HG03575 (cell line): ENCODE data around the gene SPOCK2.
"Not testable (repeated sequence)": the region's sequence is repeated elsewhere in the genome, so short reads cannot be mapped to it uniquely, and the experiment has no call there.

Experiments
- ATAC-seq: cut with Tn5 transposase; IDR thresholded peaks from one replicate; pipeline ENCODE4 v1.9.1; 2021; ENCODE audit not compliant: unreplicated experiment, insufficient number of reproducible peaks, low FRiP score; ENCODE audit errors: extremely low read depth

SPOCK2 gene

GRCh38 chr10:72043016-72043834 is 45.1 kb downstream of the SPOCK2 start:
- no peak for ATAC-seq

- no peak for ATAC-seq
Observed at GRCh38 chr10:72041491-72041890, 46.9 kb downstream of the SPOCK2 start.

- ATAC-seq, result no peak
Observed at GRCh38 chr10:72039377-72039776, 49.0 kb downstream of the SPOCK2 start.

- ATAC-seq, result no peak
Observed at GRCh38 chr10:72038458-72039001, 49.8 kb downstream of the SPOCK2 start.

GRCh38 chr10:72037811-72038210 is 50.5 kb downstream of the SPOCK2 start:
- ATAC-seq, result no peak

GRCh38 chr10:72037266-72037665 is 51.1 kb downstream of the SPOCK2 start:
- no peak for ATAC-seq

GRCh38 chr10:72035252-72035887 is 53.0 kb downstream of the SPOCK2 start:
- no peak for ATAC-seq

GRCh38 chr10:72034761-72035160 is 53.6 kb downstream of the SPOCK2 start:
- no peak for ATAC-seq

GRCh38 chr10:72034040-72034499 is 54.3 kb downstream of the SPOCK2 start:
- ATAC-seq, result no peak

- ATAC-seq, result not testable (repeated sequence)
Observed at GRCh38 chr10:72032409-72033162, 55.8 kb downstream of the SPOCK2 start.

GRCh38 chr10:72031706-72032105 is 56.6 kb downstream of the SPOCK2 start:
- no peak for ATAC-seq

- ATAC-seq, result no peak
Observed at GRCh38 chr10:72030762-72031543, 57.4 kb downstream of the SPOCK2 start.

GRCh38 chr10:72029414-72029813 is 58.9 kb downstream of the SPOCK2 start:
- no peak for ATAC-seq

- no peak for ATAC-seq
Observed at GRCh38 chr10:72027498-72027897, 60.9 kb downstream of the SPOCK2 start.

- ATAC-seq, result no peak
Observed at GRCh38 chr10:72026278-72027111, 61.9 kb downstream of the SPOCK2 start.

GRCh38 chr10:72025832-72026231 is 62.5 kb downstream of the SPOCK2 start:
- no peak for ATAC-seq

GRCh38 chr10:72025400-72025799 is 63.0 kb downstream of the SPOCK2 start:
- no peak for ATAC-seq

- no peak for ATAC-seq
Observed at GRCh38 chr10:72024596-72024995, 63.8 kb downstream of the SPOCK2 start.
